ENCODE data around the gene ST8SIA6. TPM values are rescaled to one million over a fixed set of nuclear protein-coding genes. Genes with fewer than 3 reads are reported as not detected.

The ST8SIA6 gene
- total and polyA plus RNA-seq, 4 donors, result 0.43 to 22.0 (median 2.9) TPM

DNA sequence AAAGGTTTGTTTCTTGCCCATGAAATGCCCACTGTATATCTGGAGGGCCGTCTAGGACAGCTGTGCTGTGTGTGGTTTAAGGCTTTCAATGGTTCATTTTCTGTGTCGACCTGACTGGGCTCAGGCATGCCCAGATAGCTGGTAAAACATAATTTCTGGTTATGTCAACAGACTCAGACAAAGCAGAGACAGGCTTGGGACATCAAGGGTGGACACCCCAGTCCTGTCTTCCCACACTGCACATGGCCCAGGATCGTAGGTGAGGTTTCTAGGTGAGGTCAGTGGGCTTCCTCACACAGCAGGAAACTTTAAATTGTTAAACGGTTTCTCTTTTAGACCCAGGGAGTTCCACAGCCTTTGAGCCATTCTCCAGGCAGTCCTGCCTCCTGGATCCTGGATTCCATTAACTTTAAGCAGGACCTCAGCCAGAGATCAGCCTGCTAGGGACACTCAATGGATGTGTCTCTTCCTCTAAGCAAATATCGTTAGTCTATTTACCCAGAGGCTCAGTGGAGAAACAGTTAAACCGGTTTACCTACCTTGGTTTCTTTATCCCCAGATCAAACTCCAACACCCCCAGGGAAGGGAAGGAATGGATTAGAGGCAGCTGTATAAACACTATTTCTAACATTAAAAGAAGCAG, 66.4 kb downstream of the ST8SIA6 start:
- no peak overlapping the region for H3K4me3 ChIP-seq
- no peak overlapping the region for H3K9ac ChIP-seq (ENCODE audit: insufficient read depth in 1 of 2, low read length in 2 of 2)
- no peaks in the 10 kb centered on the region for H3K36me3 ChIP-seq (ENCODE audit: control insufficient read depth in 4 of 4, insufficient read depth in 4 of 4, low read length in 4 of 4)
- WGBS, 2 donors, result 55 to 76% methylated on average over 6 of the region's 6 CpGs
- H3K9me3 ChIP-seq (ENCODE audit: control insufficient read depth in 4 of 4, insufficient read depth in 3 of 4, low read length in 3 of 4), result no peaks in the 10 kb centered on the region
- H3K4me1 ChIP-seq (ENCODE audit: control insufficient read depth in 5 of 5, insufficient read depth in 5 of 5, low read length in 5 of 5), result peaks cover 0 to 18% (median 4%) of the 10 kb centered on the region in 5 donors
- DNase-seq (peak in 1 of 3 donors; percentile 13), ATAC-seq (ENCODE audit: insufficient read depth, low FRiP score) (no peak)
- TF ChIP-seq, protein P1, sequence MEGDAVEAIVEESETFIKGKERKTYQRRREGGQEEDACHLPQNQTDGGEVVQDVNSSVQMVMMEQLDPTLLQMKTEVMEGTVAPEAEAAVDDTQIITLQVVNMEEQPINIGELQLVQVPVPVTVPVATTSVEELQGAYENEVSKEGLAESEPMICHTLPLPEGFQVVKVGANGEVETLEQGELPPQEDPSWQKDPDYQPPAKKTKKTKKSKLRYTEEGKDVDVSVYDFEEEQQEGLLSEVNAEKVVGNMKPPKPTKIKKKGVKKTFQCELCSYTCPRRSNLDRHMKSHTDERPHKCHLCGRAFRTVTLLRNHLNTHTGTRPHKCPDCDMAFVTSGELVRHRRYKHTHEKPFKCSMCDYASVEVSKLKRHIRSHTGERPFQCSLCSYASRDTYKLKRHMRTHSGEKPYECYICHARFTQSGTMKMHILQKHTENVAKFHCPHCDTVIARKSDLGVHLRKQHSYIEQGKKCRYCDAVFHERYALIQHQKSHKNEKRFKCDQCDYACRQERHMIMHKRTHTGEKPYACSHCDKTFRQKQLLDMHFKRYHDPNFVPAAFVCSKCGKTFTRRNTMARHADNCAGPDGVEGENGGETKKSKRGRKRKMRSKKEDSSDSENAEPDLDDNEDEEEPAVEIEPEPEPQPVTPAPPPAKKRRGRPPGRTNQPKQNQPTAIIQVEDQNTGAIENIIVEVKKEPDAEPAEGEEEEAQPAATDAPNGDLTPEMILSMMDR (IDR thresholded peaks at IDR 0.05; ENCODE audit: control extremely low read depth, extremely low read depth), result no peak
- H3K27me3 ChIP-seq (ENCODE audit: control insufficient read depth in 3 of 3, insufficient read depth in 3 of 3, low read length in 2 of 3), result no peaks in the 10 kb centered on the region
- no peak overlapping the region for H3K27ac ChIP-seq (ENCODE audit: low read depth in 1 of 2, low read length in 1 of 2)

DNA sequence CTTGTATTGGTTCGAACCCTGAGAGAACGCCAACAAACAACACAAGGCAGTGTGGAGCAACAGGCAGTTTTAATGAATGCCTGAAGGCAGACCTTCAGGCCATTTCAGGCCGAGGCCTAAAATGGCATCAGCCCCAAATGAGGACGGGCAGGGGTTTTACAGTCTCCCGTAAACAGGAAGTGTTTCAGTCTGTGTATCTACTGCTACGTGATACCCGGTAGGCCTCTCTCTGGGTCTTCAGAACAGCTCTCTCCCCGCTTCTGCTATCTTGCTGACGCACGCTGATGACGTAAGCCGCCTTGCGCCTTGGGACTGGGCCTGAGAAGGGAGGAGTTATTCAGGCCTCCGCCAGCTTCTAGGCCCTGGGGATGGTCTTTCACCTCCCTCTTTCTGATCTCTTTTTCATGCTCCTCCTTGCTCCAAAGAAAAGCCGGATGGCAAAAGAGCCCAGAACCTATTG, 67.7 kb downstream of the ST8SIA6 start:
- Histone ChIP-seq H3K9me3 (ENCODE audit: control insufficient read depth in 4 of 4, insufficient read depth in 3 of 4, low read length in 3 of 4) (no peaks in the 10 kb centered on the region), H3K4me1 (ENCODE audit: control insufficient read depth in 5 of 5, insufficient read depth in 5 of 5, low read length in 5 of 5) (peaks cover 0 to 18% (median 4%) of the 10 kb centered on the region in 5 donors), H3K4me3 (no peak overlapping the region), H3K27ac (ENCODE audit: low read depth in 1 of 2, low read length in 1 of 2) (no peak overlapping the region), H3K27me3 (ENCODE audit: control insufficient read depth in 3 of 3, insufficient read depth in 3 of 3, low read length in 2 of 3) (no peaks in the 10 kb centered on the region), H3K9ac (ENCODE audit: insufficient read depth in 1 of 2, low read length in 2 of 2) (no peak overlapping the region), H3K36me3 (ENCODE audit: control insufficient read depth in 4 of 4, insufficient read depth in 4 of 4, low read length in 4 of 4) (no peaks in the 10 kb centered on the region)
- ATAC-seq (ENCODE audit: insufficient read depth, low FRiP score), result no peak
- DNase-seq, result peak in 1 of 3 donors; percentile 22
- WGBS, 2 donors, result 79 to 90% methylated on average over 14 to 15 of the region's 15 CpGs
- TF ChIP-seq, protein P1 (IDR thresholded peaks at IDR 0.05; ENCODE audit: control extremely low read depth, extremely low read depth), result no peak

DNA sequence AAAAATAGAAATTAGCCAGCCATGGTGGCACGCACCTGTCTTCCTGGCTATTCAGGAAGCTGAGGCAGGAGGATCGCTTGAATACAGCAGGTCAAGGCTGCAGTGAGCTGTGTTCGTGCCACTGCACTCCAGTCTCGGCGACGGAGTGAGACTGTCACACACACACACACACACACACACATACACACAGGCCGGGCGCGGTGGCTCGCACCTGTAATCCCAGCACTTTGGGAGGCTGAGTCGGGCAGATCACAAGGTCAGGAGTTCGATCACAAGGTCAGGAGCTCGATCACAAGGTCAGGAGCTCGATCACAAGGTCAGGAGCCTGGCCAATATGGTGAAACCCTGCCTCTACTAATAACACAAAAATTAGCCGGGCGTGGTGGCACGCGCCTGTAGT, 68.4 kb downstream of the ST8SIA6 start:
- WGBS, 2 donors, result 97 to 98% methylated on average over 18 of the region's 18 CpGs
- no peak overlapping the region for H3K27ac ChIP-seq (ENCODE audit: low read depth in 1 of 2, low read length in 1 of 2)
- no peaks in the 10 kb centered on the region for H3K9me3 ChIP-seq (ENCODE audit: control insufficient read depth in 4 of 4, insufficient read depth in 3 of 4, low read length in 3 of 4)
- H3K36me3 ChIP-seq (ENCODE audit: control insufficient read depth in 4 of 4, insufficient read depth in 4 of 4, low read length in 4 of 4), result no peaks in the 10 kb centered on the region
- no peak overlapping the region for H3K4me3 ChIP-seq
- DNase-seq (no peak), ATAC-seq (ENCODE audit: insufficient read depth, low FRiP score) (no peak)
- peaks cover 0 to 18% (median 4%) of the 10 kb centered on the region in 5 donors for H3K4me1 ChIP-seq (ENCODE audit: control insufficient read depth in 5 of 5, insufficient read depth in 5 of 5, low read length in 5 of 5)
- no peak overlapping the region for H3K9ac ChIP-seq (ENCODE audit: insufficient read depth in 1 of 2, low read length in 2 of 2)
- TF ChIP-seq, protein P1 (IDR thresholded peaks at IDR 0.05; ENCODE audit: control extremely low read depth, extremely low read depth), result no peak
- H3K27me3 ChIP-seq (ENCODE audit: control insufficient read depth in 3 of 3, insufficient read depth in 3 of 3, low read length in 2 of 3), result no peaks in the 10 kb centered on the region
